OCI-LY7 (cell line): ENCODE results near the gene CHD1L.

Source experiments
- EZH2phosphoT487 ChIP-seq: fragments of 200-600 bp; sonication (generic); IDR thresholded peaks from 2 replicates; pipeline ENCODE4 v1.6.1; 2018; ENCODE audit warnings: low read depth, borderline replicate concordance, mild to moderate bottlenecking, mixed run types, antibody characterized with exemption, low read length, moderate library complexity, mixed read lengths
- TF ChIP-seq, protein P1 (sequence below): fragments of 200-600 bp; sonication (generic); conservative IDR thresholded peaks from 2 replicates; pipeline ENCODE4 v1.5.1; 2014; ENCODE audit warnings: mild to moderate bottlenecking, antibody characterized with exemption, low read length, moderate library complexity, mixed read lengths

DNA sequence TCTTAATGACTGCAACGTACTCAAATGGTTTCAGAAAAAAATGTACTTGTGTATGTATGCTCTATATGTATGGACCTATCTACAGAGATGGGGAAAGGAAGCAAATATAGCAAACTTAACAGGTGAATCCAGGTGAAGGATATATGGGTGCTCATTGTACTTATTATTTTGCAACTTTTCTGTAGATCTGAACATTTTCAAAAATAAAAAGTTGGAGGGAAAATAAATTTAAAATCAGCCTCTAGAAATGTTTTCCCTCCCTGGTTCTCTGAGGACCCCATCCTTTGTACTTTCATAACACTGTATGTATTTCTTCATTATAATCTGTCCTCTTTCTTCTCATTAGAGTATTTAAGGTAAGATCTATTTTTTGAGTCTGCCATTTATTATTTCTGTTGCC lies 35.3 kb upstream of the CHD1L start:
- TF ChIP-seq, protein P1, sequence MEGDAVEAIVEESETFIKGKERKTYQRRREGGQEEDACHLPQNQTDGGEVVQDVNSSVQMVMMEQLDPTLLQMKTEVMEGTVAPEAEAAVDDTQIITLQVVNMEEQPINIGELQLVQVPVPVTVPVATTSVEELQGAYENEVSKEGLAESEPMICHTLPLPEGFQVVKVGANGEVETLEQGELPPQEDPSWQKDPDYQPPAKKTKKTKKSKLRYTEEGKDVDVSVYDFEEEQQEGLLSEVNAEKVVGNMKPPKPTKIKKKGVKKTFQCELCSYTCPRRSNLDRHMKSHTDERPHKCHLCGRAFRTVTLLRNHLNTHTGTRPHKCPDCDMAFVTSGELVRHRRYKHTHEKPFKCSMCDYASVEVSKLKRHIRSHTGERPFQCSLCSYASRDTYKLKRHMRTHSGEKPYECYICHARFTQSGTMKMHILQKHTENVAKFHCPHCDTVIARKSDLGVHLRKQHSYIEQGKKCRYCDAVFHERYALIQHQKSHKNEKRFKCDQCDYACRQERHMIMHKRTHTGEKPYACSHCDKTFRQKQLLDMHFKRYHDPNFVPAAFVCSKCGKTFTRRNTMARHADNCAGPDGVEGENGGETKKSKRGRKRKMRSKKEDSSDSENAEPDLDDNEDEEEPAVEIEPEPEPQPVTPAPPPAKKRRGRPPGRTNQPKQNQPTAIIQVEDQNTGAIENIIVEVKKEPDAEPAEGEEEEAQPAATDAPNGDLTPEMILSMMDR: no peak
- no peak for TF ChIP-seq EZH2phosphoT487
